Nephron progenitor cell (in vitro differentiated cells): Measurements from ENCODE around the gene DLGAP5.

Experiments used
- DNase-seq: peaks from one replicate; pipeline ENCODE4 v3.0.0; 2021
- H3K27ac Mint-ChIP-seq: 2 replicates; pipeline ENCODE4 v1.8.0; 2021; ENCODE audit warnings: mild to moderate bottlenecking, moderate library complexity, mixed read lengths
- H3K27me3 Mint-ChIP-seq: 2 replicates; pipeline ENCODE4 v1.8.0; 2021; ENCODE audit warnings: mild to moderate bottlenecking, low read depth, mixed read lengths; ENCODE audit not compliant: poor library complexity
- H3K36me3 Mint-ChIP-seq: 2 replicates; pipeline ENCODE4 v1.8.0; 2021; ENCODE audit warnings: low read depth, mixed read lengths
- H3K4me1 Mint-ChIP-seq: 2 replicates; pipeline ENCODE4 v1.8.0; 2021; ENCODE audit warnings: mixed read lengths
- H3K4me3 Mint-ChIP-seq: 2 replicates; pipeline ENCODE4 v1.8.0; 2021; ENCODE audit warnings: mild to moderate bottlenecking, moderate library complexity, mixed read lengths
- H3K9me3 Mint-ChIP-seq: 2 replicates; pipeline ENCODE4 v1.8.0; 2021; ENCODE audit warnings: mild to moderate bottlenecking, moderate library complexity, mixed read lengths
- CTCF ChIP-seq: fragments of 200-600 bp; sonication (generic); IDR thresholded peaks from 2 replicates; pipeline ENCODE4 v1.5.0; 2021; ENCODE audit warnings: antibody characterized with exemption

The DLGAP5 gene

GRCh38 chr14:55228261-55228660, 36.9 kb upstream of the DLGAP5 start:
- DNase-seq: no peak
- no peaks in the 10 kb centered on the region for H3K4me1 Mint-ChIP-seq
- no peak overlapping the region for H3K27ac Mint-ChIP-seq
- no peak for TF ChIP-seq CTCF
- peaks cover 22% of the 10 kb centered on the region for H3K9me3 Mint-ChIP-seq
- no peak overlapping the region for H3K4me3 Mint-ChIP-seq
- peaks cover 27% of the 10 kb centered on the region for H3K27me3 Mint-ChIP-seq
- H3K36me3 Mint-ChIP-seq: no peaks in the 10 kb centered on the region

- no peak for TF ChIP-seq CTCF
- Mint-ChIP-seq H3K4me3 (no peak overlapping the region), H3K9me3 (peaks cover 21% of the 10 kb centered on the region), H3K4me1 (no peaks in the 10 kb centered on the region), H3K36me3 (no peaks in the 10 kb centered on the region), H3K27me3 (no peaks in the 10 kb centered on the region), H3K27ac (no peak overlapping the region)
- DNase-seq: no peak
Observed at GRCh38 chr14:55223364-55223763, 32.0 kb upstream of the DLGAP5 start.

- H3K36me3 Mint-ChIP-seq: no peaks in the 10 kb centered on the region
- H3K27me3 Mint-ChIP-seq: no peaks in the 10 kb centered on the region
- no peak overlapping the region for H3K4me3 Mint-ChIP-seq
- H3K9me3 Mint-ChIP-seq: peaks cover 9% of the 10 kb centered on the region
- no peak for DNase-seq
- no peaks in the 10 kb centered on the region for H3K4me1 Mint-ChIP-seq
- TF ChIP-seq CTCF: no peak
- no peak overlapping the region for H3K27ac Mint-ChIP-seq
Observed at GRCh38 chr14:55221968-55222367, 30.6 kb upstream of the DLGAP5 start.

GRCh38 chr14:55221186-55221585, 29.8 kb upstream of the DLGAP5 start:
- Mint-ChIP-seq H3K4me3 (no peak overlapping the region), H3K36me3 (no peaks in the 10 kb centered on the region), H3K4me1 (no peaks in the 10 kb centered on the region), H3K27me3 (no peaks in the 10 kb centered on the region), H3K9me3 (peaks cover 1% of the 10 kb centered on the region), H3K27ac (no peak overlapping the region)
- no peak for TF ChIP-seq CTCF
- DNase-seq: no peak

- DNase-seq: no peak
- Mint-ChIP-seq H3K27me3 (no peaks in the 10 kb centered on the region), H3K9me3 (no peaks in the 10 kb centered on the region), H3K4me1 (no peaks in the 10 kb centered on the region), H3K36me3 (no peaks in the 10 kb centered on the region), H3K27ac (no peak overlapping the region), H3K4me3 (no peak overlapping the region)
- TF ChIP-seq CTCF: no peak
Observed at GRCh38 chr14:55220230-55220629, 28.8 kb upstream of the DLGAP5 start.

GRCh38 chr14:55212634-55213033, 21.2 kb upstream of the DLGAP5 start:
- no peak for TF ChIP-seq CTCF
- Mint-ChIP-seq H3K36me3 (no peaks in the 10 kb centered on the region), H3K27ac (no peak overlapping the region), H3K9me3 (no peaks in the 10 kb centered on the region), H3K4me1 (no peaks in the 10 kb centered on the region), H3K4me3 (no peak overlapping the region), H3K27me3 (no peaks in the 10 kb centered on the region)
- no peak for DNase-seq
